GM12801 (cell line): ENCODE results near the gene DLGAP1.

ENCODE experiments used
- TF ChIP-seq, protein P1 (sequence below): IDR thresholded peaks from one replicate; pipeline ENCODE4 v1.5.1; 2011; ENCODE audit warnings: control low read depth; ENCODE audit not compliant: insufficient read length; ENCODE audit errors: extremely low read depth

DLGAP1 gene

DNA sequence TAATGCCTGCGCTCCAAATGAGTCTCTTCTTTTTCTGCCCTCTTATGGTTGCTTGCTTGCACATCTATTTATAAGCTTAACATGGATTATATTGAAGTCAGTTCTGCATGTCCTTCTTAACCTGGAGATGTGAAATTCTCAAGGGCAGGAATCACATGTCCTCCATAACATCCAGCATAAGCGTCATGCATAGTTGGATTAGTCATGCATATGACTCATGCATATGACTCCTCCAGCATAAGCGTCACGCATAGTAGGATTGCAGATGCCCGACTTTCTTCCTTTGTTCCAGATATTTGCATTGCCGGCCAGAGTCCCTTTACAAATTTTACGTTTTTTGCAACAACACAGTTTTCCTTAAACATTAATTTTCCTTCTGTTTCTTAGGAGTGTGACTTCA is 696.6 kb downstream of the DLGAP1 start:
- TF ChIP-seq, protein P1, sequence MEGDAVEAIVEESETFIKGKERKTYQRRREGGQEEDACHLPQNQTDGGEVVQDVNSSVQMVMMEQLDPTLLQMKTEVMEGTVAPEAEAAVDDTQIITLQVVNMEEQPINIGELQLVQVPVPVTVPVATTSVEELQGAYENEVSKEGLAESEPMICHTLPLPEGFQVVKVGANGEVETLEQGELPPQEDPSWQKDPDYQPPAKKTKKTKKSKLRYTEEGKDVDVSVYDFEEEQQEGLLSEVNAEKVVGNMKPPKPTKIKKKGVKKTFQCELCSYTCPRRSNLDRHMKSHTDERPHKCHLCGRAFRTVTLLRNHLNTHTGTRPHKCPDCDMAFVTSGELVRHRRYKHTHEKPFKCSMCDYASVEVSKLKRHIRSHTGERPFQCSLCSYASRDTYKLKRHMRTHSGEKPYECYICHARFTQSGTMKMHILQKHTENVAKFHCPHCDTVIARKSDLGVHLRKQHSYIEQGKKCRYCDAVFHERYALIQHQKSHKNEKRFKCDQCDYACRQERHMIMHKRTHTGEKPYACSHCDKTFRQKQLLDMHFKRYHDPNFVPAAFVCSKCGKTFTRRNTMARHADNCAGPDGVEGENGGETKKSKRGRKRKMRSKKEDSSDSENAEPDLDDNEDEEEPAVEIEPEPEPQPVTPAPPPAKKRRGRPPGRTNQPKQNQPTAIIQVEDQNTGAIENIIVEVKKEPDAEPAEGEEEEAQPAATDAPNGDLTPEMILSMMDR: no peak

DNA sequence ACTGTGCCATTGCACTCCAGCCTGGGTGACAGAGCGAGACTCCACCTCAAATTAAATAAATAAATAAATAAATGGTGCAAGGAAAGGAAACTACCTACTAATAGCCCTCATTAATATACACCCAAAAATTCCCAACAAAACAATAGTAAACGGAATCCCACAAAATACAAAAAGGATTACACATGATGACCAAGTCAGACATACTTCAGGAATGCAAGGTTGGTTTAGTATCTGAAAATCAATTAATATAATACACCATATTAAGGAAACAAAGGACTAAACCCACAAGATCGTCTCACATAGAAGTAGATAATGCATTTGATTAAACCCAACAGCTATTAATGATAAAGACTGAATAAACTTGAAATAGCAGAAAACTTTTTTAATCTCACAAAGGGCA is 697.7 kb downstream of the DLGAP1 start:
- TF ChIP-seq, protein P1: no peak

DNA sequence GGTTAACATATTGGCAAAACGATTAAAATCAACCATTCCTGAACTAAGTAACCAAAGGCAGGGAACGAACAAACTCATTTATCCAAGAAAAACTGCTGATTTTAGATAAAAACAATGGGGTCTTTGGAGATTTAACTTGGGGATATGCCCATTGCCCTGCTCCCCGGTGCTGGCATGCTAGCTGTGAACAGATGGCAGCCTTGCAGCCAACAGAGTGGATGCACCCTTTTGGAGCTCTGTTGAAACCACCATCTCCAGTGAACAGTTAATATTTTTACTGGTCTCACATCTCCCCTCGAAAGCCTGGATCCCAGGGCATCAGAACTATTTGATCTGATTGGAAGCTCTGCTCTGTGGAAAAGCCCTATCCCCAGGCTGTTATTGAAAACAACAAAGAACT is 702.0 kb downstream of the DLGAP1 start:
- TF ChIP-seq, protein P1: no peak

DNA sequence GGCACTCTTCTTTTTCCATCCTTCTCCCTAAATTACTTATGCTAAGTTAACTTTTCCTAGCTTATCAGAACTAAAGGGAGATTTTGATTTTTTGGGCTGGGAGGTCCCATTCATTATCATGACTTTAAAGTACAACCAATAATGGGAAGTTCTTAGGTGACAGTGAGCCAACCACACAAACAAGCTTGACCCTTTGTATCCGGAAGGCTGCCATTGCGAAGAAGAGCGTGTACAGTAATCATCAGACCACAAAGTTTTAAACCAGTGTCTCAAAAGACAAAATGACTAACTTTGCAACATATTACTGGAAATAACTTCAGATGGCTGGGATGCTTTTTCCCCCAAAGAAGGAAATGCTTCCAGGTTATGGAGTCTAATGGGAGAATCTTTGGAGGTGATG is 707.0 kb downstream of the DLGAP1 start:
- TF ChIP-seq, protein P1: no peak

DNA sequence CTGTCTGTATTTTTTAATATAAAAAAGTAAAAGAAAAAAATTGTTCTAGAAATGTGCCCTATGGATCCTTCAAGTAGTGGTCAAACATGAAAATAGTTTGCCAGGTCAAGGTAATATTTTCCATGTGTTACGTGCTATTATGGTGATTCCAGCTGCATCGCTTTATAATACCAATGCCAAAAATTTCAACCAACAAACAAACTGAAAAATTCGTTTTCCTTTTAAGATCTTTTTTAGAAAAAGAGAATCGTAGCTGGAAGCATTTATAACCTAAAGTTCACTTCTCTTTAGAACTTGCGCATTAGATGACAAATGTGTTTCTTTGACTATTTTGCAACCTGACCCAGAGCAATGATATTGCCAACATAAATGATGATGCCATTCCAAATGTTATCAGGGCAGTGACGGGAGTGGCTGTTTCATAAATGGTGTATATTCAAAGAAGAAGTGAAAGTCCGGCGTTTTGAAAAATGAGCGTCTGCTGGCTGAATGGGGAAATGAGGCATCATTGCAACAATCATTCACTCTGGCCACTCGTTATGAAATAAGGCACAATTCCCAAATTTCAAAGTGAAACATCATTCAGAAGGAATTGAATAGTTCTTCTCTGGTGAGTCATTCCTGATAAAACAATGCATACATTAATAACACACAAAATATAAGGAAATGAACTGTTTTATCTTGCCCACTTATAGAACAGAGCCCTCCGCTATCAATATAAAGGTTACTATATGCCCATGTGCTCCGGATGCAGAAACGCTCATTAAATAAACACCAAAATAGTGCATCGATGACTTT is 707.7 kb downstream of the DLGAP1 start:
- TF ChIP-seq, protein P1: no peak

DNA sequence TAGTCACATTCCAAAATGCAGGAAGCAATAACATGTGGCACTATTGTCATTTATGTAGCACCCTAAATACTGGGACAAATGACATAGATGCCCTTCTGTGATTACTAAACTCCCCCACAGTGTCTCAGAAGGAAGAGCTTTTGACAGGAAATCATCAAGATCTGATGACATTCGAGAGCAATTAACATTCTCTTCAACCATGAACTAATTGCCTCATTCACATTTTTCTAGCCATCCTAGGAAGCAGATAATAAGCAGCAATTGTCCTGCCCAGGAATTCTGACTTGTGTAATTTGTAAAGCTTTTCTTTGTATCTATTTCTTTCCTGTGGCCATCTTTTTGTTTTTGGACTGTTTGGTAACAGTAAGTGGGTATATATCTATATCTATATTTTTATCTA is 712.6 kb downstream of the DLGAP1 start:
- TF ChIP-seq, protein P1: no peak

DNA sequence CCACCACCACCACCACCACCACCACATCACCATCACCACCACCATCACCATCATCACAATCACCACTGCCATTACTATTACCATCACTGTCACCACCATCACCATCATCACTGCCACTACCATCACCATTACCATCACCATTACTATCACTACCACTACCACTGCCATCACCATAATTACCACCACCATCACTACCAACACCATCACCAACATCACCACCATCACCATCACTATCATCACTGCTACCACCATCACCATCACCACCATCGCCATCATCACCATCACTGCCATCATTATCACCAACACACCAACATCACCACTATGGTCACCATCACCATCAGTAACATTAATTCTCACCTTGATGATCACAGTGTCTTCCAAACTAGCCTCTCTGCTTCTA is 713.8 kb downstream of the DLGAP1 start:
- TF ChIP-seq, protein P1: no peak
